HG03025 (cell line): ENCODE measurements around the gene EFCC1.
"Not testable (repeated sequence)": the region's sequence is repeated elsewhere in the genome, so short reads cannot be mapped to it uniquely, and the experiment has no call there.

Experiments used
- ATAC-seq: cut with Tn5 transposase; IDR thresholded peaks from one replicate; pipeline ENCODE4 v1.9.1; 2021; ENCODE audit warnings: mild to moderate bottlenecking, moderate library complexity; ENCODE audit not compliant: unreplicated experiment, low FRiP score

Gene EFCC1

GRCh38 chr3:129050556-129051295, 49.6 kb downstream of the EFCC1 start:
- no peak for ATAC-seq

GRCh38 chr3:129051871-129052340, 50.8 kb downstream of the EFCC1 start:
- no peak for ATAC-seq

GRCh38 chr3:129052675-129053074, 51.6 kb downstream of the EFCC1 start:
- ATAC-seq: no peak

GRCh38 chr3:129054605-129055104, 53.6 kb downstream of the EFCC1 start:
- no peak for ATAC-seq

- no peak for ATAC-seq
Measured at GRCh38 chr3:129056451-129057173, 55.5 kb downstream of the EFCC1 start.

GRCh38 chr3:129057249-129057648, 56.1 kb downstream of the EFCC1 start:
- ATAC-seq: no peak

- ATAC-seq: no peak
Measured at GRCh38 chr3:129058441-129059200, 57.5 kb downstream of the EFCC1 start.

- ATAC-seq: no peak
Measured at GRCh38 chr3:129059311-129059958, 58.3 kb downstream of the EFCC1 start.

GRCh38 chr3:129060276-129061022, 59.3 kb downstream of the EFCC1 start, which contains the start of gene GP9:
TSS of gene GP9 (plus strand) at chr3:129060779. CDS start at chr3:129061740, 961 bp downstream.
- no peak for ATAC-seq

GRCh38 chr3:129061023-129061887, 60.2 kb downstream of the EFCC1 start:
- ATAC-seq: no peak

GRCh38 chr3:129061888-129062834, 61.1 kb downstream of the EFCC1 start:
- ATAC-seq: no peak

GRCh38 chr3:129063091-129063640, 62.1 kb downstream of the EFCC1 start:
- no peak for ATAC-seq

- ATAC-seq: no peak
Measured at GRCh38 chr3:129063841-129064482, 62.9 kb downstream of the EFCC1 start.

GRCh38 chr3:129065016-129065719, 64.1 kb downstream of the EFCC1 start:
- no peak for ATAC-seq

GRCh38 chr3:129065720-129066073, 64.6 kb downstream of the EFCC1 start:
- no peak for ATAC-seq

- not testable (repeated sequence) for ATAC-seq
Measured at GRCh38 chr3:129067719-129068118, 66.6 kb downstream of the EFCC1 start.
